Glutamatergic neuron (in vitro differentiated cells): ENCODE measurements around the gene BEST1. TPM values are rescaled to one million over a fixed set of nuclear protein-coding genes. Genes with fewer than 3 reads are reported as not detected.

Source experiments
- DNase-seq: peaks from one replicate; pipeline ENCODE4 v3.0.0; 2022
- H3K27ac Mint-ChIP-seq: one replicate; pipeline ENCODE4 v1.8.0; 2020; ENCODE audit warnings: mild to moderate bottlenecking, mixed read lengths, inconsistent platforms; ENCODE audit not compliant: unreplicated experiment
- H3K27me3 Mint-ChIP-seq: one replicate; pipeline ENCODE4 v1.8.0; 2020; ENCODE audit warnings: mild to moderate bottlenecking, moderate library complexity, mixed read lengths, inconsistent platforms; ENCODE audit not compliant: unreplicated experiment
- H3K36me3 Mint-ChIP-seq: one replicate; pipeline ENCODE4 v1.8.0; 2020; ENCODE audit warnings: mild to moderate bottlenecking, mixed read lengths, inconsistent platforms; ENCODE audit not compliant: unreplicated experiment
- H3K4me1 Mint-ChIP-seq: one replicate; pipeline ENCODE4 v1.8.0; 2020; ENCODE audit warnings: mild to moderate bottlenecking, low read depth, mixed read lengths, inconsistent platforms; ENCODE audit not compliant: unreplicated experiment
- H3K4me3 Mint-ChIP-seq: one replicate; pipeline ENCODE4 v1.8.0; 2020; ENCODE audit warnings: mild to moderate bottlenecking, mixed read lengths, inconsistent platforms; ENCODE audit not compliant: unreplicated experiment
- H3K9me3 Mint-ChIP-seq: one replicate; pipeline ENCODE4 v1.8.0; 2020; ENCODE audit warnings: mild to moderate bottlenecking, moderate library complexity, mixed read lengths, inconsistent platforms; ENCODE audit not compliant: unreplicated experiment
- total RNA-seq: library from RNA; stranded (reverse); fragmentation: NEBNext Ultra II Directional; extraction: Animal tissue kit (Norgen Biotek cat#: 25700); gene quantifications from one replicate; pipeline ENCODE4 v1.2.1, GENCODE V29; 2021; ENCODE audit not compliant: unreplicated experiment
- TF ChIP-seq, protein P1 (sequence below): fragments of 200-600 bp; sonication (generic); IDR thresholded peaks from one replicate; pipeline ENCODE4 v1.5.0; 2021; ENCODE audit not compliant: partially characterized antibody, unreplicated experiment

Gene BEST1
- total RNA-seq, 1 donor from 2014 or later: 4.6 TPM

DNA sequence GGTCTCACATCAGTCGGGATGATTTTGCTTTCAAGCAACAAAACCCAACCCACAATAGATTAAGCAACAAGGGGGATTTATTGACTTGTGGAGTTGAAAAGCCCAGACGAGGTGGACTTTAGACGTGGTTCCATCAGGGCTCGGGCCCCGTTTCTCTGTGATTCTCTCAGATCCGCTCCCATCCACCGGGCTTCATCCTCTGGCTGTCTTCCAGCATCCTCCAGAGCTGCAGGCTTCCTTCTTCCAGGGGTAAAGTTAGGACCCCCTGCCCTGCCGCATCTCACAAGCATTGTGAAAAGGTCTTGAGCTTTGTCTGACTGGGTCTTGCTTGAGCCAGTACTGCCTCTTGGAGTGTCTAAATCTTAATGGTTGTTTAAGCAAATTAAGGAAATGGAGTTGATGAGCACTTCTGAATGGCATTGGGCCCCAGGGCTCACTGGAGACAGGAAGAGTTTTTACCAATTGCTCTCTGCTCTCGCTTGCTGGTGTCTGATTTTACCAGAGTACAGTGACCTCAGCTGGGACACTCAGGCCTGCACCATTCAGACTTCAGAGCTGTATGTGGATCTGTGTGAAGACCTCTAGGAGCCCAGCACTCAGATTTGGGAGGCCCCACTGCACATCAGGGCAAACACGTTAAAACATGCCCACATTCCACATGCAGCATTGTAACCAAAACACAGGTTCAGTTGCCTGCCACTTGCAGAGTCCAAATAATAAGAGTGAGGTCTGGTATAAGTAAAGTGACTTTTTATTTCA, 30.8 kb downstream of the BEST1 start:
- Mint-ChIP-seq H3K27me3 (peaks cover 4% of the 10 kb centered on the region), H3K27ac (no peak overlapping the region), H3K36me3 (peaks cover 5% of the 10 kb centered on the region), H3K4me1 (no peaks in the 10 kb centered on the region), H3K9me3 (peaks cover 3% of the 10 kb centered on the region), H3K4me3 (no peak overlapping the region)
- TF ChIP-seq, protein P1, sequence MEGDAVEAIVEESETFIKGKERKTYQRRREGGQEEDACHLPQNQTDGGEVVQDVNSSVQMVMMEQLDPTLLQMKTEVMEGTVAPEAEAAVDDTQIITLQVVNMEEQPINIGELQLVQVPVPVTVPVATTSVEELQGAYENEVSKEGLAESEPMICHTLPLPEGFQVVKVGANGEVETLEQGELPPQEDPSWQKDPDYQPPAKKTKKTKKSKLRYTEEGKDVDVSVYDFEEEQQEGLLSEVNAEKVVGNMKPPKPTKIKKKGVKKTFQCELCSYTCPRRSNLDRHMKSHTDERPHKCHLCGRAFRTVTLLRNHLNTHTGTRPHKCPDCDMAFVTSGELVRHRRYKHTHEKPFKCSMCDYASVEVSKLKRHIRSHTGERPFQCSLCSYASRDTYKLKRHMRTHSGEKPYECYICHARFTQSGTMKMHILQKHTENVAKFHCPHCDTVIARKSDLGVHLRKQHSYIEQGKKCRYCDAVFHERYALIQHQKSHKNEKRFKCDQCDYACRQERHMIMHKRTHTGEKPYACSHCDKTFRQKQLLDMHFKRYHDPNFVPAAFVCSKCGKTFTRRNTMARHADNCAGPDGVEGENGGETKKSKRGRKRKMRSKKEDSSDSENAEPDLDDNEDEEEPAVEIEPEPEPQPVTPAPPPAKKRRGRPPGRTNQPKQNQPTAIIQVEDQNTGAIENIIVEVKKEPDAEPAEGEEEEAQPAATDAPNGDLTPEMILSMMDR: no peak
- DNase-seq: no peak

DNA sequence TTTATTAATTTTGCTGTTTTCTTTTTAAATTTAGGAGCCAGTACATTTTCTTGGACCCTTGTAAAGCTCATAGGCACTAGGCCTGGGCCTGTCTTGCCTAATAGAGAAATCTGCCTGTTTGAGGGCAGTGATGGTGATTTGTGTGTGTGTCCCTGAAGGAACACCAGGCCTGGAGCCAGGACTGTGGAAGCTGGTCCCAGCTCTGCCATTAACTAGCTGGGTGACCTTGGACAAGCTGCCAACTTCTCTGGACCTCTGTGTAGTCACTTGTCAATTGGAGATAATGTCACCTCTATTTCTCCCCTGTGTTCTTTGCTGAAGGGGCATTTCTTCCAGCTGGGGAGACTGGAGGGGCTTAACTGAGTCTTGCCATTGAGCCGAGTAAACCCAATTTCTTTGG, 33.3 kb downstream of the BEST1 start:
- TF ChIP-seq, protein P1: no peak
- Mint-ChIP-seq H3K9me3 (peaks cover 3% of the 10 kb centered on the region), H3K4me3 (no peak overlapping the region), H3K27ac (no peak overlapping the region), H3K4me1 (no peaks in the 10 kb centered on the region), H3K27me3 (peaks cover 3% of the 10 kb centered on the region), H3K36me3 (peaks cover 22% of the 10 kb centered on the region)
- no peak for DNase-seq

DNA sequence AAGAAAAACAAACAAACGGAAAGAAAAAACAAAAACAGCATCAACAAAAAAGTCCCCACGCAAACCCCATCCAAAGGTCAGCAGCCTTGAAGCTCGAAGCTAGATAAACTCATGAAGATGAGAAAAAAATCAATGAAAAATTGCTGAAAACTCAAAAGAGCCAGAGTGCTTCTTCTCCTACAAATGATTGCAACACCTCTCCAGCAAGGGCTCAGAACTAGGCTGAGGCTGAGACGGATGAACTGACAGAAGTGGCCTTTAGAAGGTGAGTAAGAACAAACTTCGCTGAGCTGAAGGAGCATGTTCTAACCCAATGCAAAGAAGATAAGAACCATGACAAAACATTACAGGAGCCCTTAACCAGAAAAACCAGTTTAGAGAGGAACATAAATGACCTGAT, 35.7 kb downstream of the BEST1 start:
- TF ChIP-seq, protein P1: no peak

DNA sequence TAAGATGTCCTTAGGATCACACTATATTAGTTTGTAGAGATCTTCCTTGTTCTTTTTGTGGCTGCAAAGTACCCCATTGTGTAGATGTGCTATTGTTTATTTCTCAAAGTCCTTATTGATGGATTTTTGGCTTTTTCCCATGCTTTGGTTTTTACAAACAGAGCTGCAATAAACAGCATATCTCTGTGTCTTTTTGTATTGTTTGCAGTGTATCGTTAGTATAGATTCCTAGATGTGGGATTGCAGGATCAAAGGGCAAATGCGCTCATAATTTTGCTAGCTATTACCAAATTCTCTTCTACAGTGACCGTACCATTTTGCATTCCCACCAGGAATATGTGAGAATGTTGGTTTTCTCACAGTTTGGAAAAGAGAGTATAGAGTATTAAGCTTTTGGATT, 44.8 kb downstream of the BEST1 start:
- Mint-ChIP-seq H3K4me1 (no peaks in the 10 kb centered on the region), H3K27me3 (no peaks in the 10 kb centered on the region), H3K27ac (no peak overlapping the region), H3K4me3 (no peak overlapping the region), H3K9me3 (peaks cover 5% of the 10 kb centered on the region), H3K36me3 (peaks cover 11% of the 10 kb centered on the region)
- no peak for DNase-seq
- TF ChIP-seq, protein P1: no peak

More for the DNA sequence above, 35.7 kb downstream of the BEST1 start:
- H3K4me1 Mint-ChIP-seq: no peaks in the 10 kb centered on the region
- no peak overlapping the region for H3K27ac Mint-ChIP-seq
- peaks cover 2% of the 10 kb centered on the region for H3K27me3 Mint-ChIP-seq
- H3K4me3 Mint-ChIP-seq: no peak overlapping the region
- peaks cover 8% of the 10 kb centered on the region for H3K9me3 Mint-ChIP-seq
- DNase-seq: no peak
- H3K36me3 Mint-ChIP-seq: peaks cover 27% of the 10 kb centered on the region

DNA sequence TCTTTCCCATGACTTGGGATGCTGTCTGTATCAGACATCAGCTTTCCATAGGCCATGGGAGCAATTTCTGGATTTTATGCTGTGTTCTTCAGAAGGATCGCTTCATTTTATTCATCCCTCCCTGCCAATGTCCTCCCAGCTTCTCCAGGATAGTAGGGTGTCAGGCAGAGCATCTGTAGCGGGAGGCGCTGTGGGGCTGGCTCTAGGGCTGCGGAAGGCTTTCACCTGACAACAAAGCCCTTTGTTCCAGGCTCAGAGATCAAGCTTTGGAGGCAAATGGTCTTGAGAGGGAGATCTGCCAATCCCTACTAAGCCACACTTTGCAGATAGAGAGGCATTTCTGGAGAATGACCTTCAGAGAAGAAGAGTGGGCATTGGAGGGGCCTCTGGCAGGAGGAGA, 46.8 kb downstream of the BEST1 start:
- no peak overlapping the region for H3K27ac Mint-ChIP-seq
- TF ChIP-seq, protein P1: no peak
- peaks cover 5% of the 10 kb centered on the region for H3K9me3 Mint-ChIP-seq
- DNase-seq: no peak
- H3K4me1 Mint-ChIP-seq: no peaks in the 10 kb centered on the region
- no peak overlapping the region for H3K4me3 Mint-ChIP-seq
- H3K27me3 Mint-ChIP-seq: no peaks in the 10 kb centered on the region
- H3K36me3 Mint-ChIP-seq: peaks cover 11% of the 10 kb centered on the region
